Uterus (tissue), 4 donors: ENCODE measurements around the gene LIMS2. TPM values are rescaled to one million over a fixed set of nuclear protein-coding genes. Genes with fewer than 3 reads are reported as not detected.

ENCODE experiments used
- DNase-seq, 2 donors: peaks; one replicate each; pipeline ENCODE4 v3.0.0-alpha.2; 2019 to 2020
- H3K27ac ChIP-seq, 2 donors: fragments of 200-600 bp; sonication (generic); 1 replicate in 1 of 2; 2 replicates in 1 of 2; pipeline ENCODE4 v1.5.1; 2016 to 2018
- H3K27me3 ChIP-seq, 2 donors: fragments of 200-600 bp; sonication (generic); one replicate each; pipeline ENCODE4 v1.5.1; 2018 to 2019; ENCODE audit warnings: control low read depth in 1 of 2
- H3K36me3 ChIP-seq, 2 donors: fragments of 200-600 bp; sonication (generic); one replicate each; pipeline ENCODE4 v1.5.1; 2019; ENCODE audit warnings: control low read depth in 1 of 2
- H3K4me1 ChIP-seq, 2 donors: fragments of 200-600 bp; sonication (generic); one replicate each; pipeline ENCODE4 v1.5.1; 2018 to 2019; ENCODE audit warnings: control low read depth in 1 of 2
- H3K4me3 ChIP-seq, 2 donors: fragments of 200-600 bp; sonication (generic); 1 replicate in 1 of 2; 2 replicates in 1 of 2; pipeline ENCODE4 v1.5.1; 2018 to 2019; ENCODE audit warnings: mild to moderate bottlenecking in 1 of 2
- H3K9me3 ChIP-seq, 2 donors: fragments of 200-600 bp; sonication (generic); one replicate each; pipeline ENCODE4 v1.5.1; 2019; ENCODE audit warnings: control low read depth in 1 of 2
- POLR2A ChIP-seq, 2 donors: fragments of 450-650 bp; IDR thresholded peaks; one replicate each; pipeline ENCODE4 v1.6.1; 2016; ENCODE audit warnings: antibody characterized with exemption in 2 of 2, mild to moderate bottlenecking in 1 of 2, moderate library complexity in 1 of 2
- intact Hi-C: fragments of 100-400 bp; cut with DNase I; formaldehyde crosslinking; loops from one replicate; pipeline ENCODE4 v1.15.1; 2023; ENCODE audit warnings: low total_unique reads
- total RNA-seq, 4 donors: library from RNA; depleted of rRNA in 3 of 4; stranded (reverse); fragments of >200 nt in 3 of 4; gene quantifications; one replicate each; pipeline versions ENCODE4 v1.1.0 to v1.2.4, GENCODE V29; 2014 to 2023
- TF ChIP-seq, protein P1 (sequence below), 4 experiments: fragments of 200-600 bp in 2 of 4; fragments of 450-650 bp in 2 of 4; sonication (generic) in 2 of 4; IDR thresholded peaks; one replicate each; pipeline ENCODE4 v1.5.1; 2016 to 2019; ENCODE audit warnings: antibody characterized with exemption in 4 of 4, mild to moderate bottlenecking in 2 of 4, moderate library complexity in 1 of 4
- donor health status: DM: yes; HTN: yes; CAD: no.

Gene LIMS2
- total RNA-seq, 4 donors from 2014 or later: 15.8 to 298 (median 66.2) TPM

DNA sequence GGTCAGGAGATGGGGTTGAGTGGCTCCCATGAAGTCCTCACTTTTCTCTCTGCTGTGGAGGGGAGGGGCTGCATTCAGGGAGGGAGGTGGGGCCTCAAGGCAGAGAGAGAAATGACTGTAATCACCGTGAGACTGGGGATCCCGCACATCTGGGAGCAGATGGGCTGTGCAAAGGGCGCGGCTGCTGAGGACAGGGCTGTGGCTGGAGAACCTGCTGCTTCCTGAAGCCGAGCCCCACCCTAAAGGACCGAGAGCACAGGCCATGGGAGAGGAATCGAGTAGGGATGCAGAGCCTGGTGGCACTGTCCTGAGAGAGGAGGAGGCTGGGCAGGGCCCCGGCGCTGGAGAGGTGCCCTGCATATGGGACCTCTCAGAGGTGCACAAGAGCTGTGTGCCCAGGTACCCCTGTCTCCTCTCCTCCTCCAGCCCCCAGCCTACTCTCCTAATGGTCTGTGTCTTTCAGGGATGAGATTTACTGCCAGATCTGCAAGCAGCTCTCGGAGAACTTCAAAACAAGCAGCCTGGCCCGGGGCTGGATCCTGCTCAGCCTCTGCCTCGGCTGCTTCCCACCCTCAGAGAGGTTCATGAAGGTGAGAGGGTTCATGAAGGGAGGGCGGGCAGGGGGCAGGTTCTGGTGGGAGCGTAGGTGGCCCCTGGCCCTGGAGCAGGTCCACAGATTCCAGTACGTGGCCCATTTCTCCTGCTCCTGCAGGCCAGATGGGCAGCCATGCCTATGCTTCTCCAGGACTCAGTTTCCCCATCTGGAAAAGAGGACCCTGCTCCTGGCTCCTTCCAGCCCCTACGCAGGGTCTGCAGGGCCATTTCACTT lies 55.2 kb downstream of the LIMS2 start:
- Histone ChIP-seq H3K27me3 (no peaks in the 10 kb centered on the region), H3K4me1 (no peaks in the 10 kb centered on the region), H3K9me3 (no peaks in the 10 kb centered on the region), H3K27ac (no peak overlapping the region), H3K4me3 (no peak overlapping the region), H3K36me3 (no peaks in the 10 kb centered on the region)
- intact Hi-C loops: no loop called here
- peak in 1 of 2 donors; percentile 7 for DNase-seq
- TF ChIP-seq, protein P1, sequence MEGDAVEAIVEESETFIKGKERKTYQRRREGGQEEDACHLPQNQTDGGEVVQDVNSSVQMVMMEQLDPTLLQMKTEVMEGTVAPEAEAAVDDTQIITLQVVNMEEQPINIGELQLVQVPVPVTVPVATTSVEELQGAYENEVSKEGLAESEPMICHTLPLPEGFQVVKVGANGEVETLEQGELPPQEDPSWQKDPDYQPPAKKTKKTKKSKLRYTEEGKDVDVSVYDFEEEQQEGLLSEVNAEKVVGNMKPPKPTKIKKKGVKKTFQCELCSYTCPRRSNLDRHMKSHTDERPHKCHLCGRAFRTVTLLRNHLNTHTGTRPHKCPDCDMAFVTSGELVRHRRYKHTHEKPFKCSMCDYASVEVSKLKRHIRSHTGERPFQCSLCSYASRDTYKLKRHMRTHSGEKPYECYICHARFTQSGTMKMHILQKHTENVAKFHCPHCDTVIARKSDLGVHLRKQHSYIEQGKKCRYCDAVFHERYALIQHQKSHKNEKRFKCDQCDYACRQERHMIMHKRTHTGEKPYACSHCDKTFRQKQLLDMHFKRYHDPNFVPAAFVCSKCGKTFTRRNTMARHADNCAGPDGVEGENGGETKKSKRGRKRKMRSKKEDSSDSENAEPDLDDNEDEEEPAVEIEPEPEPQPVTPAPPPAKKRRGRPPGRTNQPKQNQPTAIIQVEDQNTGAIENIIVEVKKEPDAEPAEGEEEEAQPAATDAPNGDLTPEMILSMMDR (IDR thresholded peaks at IDR 0.05): no peak
- TF ChIP-seq POLR2A (IDR thresholded peaks at IDR 0.05): no peak

DNA sequence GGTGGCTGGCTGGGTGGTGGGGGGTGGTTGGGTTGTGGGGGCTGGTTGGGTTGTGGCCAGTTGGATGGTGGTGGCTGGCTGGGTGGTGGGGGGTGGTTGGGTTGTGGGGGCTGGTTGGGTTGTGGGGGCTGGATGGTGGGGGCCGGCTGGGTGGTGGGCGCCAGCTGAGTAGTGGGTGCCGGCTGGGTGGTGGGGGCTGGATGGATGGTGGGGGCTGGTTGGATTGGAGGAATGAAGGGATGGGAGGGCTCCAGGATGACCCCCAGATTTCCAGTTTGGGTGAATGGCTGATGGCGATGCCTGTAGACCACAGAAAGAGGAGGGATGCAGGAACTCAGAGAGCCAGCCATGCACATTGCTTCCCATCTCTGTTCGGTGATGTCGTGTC lies 56.1 kb downstream of the LIMS2 start:
- no peak for DNase-seq
- Histone ChIP-seq H3K4me1 (no peaks in the 10 kb centered on the region), H3K27me3 (no peaks in the 10 kb centered on the region), H3K36me3 (no peaks in the 10 kb centered on the region), H3K27ac (no peak overlapping the region), H3K4me3 (no peak overlapping the region), H3K9me3 (no peaks in the 10 kb centered on the region)
- intact Hi-C loops: no loop called here
- TF ChIP-seq POLR2A (IDR thresholded peaks at IDR 0.05): no peak
- TF ChIP-seq, protein P1 (IDR thresholded peaks at IDR 0.05): no peak

DNA sequence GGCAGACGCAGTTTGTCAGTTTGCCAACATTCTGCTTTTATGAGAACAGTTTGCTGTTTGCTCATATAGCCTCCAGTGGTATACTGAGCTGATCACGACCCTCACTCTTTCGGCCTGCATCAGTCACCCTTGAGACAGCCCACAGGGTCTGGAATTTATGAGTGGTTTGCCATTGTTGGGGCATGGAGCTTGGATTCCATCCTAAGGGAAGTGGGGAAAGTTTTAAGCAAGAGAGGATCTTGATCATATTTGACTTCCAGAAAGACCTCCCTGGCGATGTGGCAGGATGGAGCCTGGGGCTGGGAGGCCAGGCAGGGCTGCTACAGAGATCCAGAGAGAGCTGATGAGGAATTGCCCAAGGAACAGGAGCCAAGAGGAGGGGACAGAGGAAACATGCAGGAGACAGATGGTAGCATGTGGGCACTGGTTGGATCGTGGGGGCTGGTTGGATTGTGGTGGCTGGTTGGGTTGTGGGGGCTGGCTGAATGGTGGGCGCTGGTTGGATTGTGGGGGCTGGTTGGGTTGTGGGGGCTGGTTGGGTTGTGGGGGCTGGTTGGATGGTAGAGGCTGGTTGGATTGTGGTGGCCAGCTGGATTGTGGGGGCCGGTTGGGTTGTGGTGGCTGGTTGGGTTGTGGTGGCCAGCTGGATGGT lies 56.7 kb downstream of the LIMS2 start:
- no peaks in the 10 kb centered on the region for H3K36me3 ChIP-seq
- no peak for TF ChIP-seq POLR2A (IDR thresholded peaks at IDR 0.05)
- H3K27me3 ChIP-seq: no peaks in the 10 kb centered on the region
- H3K4me3 ChIP-seq: no peak overlapping the region
- no peak overlapping the region for H3K27ac ChIP-seq
- no peaks in the 10 kb centered on the region for H3K4me1 ChIP-seq
- DNase-seq: peak in 1 of 2 donors; percentile 1
- intact Hi-C loops: no loop called here
- H3K9me3 ChIP-seq: no peaks in the 10 kb centered on the region

DNA sequence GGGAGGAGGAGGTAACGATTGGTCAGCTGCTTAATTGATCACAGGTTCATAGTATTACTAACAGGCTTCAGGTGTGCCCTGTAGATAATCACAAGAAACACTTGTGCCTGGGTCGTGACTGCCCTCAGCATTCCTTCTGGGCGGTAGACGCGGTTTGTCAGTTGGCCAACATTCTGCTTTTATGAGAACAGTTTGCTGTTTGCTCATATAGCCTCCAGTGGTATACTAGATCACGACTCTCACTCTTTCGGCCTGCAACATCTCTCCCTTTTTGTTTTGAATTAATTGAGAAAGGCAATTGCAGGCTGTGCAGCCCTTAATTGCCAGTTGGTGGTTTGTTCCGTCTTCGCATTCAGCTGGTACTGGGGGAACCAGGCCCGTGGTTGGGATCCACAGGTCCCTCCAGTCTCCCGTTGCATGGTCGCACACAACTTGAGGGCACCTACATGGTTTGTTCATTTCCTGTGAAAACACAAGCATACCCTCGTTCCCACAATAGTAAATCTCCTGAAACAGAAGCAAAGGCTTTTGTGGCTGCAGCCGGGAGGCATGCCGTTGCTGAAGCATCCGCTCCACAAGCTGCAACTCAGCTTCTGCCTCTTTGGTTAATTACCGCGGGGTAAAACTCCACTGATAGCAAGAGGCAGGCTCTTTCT lies 59.7 kb downstream of the LIMS2 start:
- no peak overlapping the region for H3K27ac ChIP-seq
- intact Hi-C loops: no loop called here
- no peaks in the 10 kb centered on the region for H3K36me3 ChIP-seq
- no peaks in the 10 kb centered on the region for H3K4me1 ChIP-seq
- TF ChIP-seq, protein P1 (IDR thresholded peaks at IDR 0.05): no peak
- TF ChIP-seq POLR2A (IDR thresholded peaks at IDR 0.05): no peak
- no peaks in the 10 kb centered on the region for H3K9me3 ChIP-seq
- H3K27me3 ChIP-seq: no peaks in the 10 kb centered on the region
- peak in 1 of 2 donors; percentile 6 for DNase-seq
- no peak overlapping the region for H3K4me3 ChIP-seq

DNA sequence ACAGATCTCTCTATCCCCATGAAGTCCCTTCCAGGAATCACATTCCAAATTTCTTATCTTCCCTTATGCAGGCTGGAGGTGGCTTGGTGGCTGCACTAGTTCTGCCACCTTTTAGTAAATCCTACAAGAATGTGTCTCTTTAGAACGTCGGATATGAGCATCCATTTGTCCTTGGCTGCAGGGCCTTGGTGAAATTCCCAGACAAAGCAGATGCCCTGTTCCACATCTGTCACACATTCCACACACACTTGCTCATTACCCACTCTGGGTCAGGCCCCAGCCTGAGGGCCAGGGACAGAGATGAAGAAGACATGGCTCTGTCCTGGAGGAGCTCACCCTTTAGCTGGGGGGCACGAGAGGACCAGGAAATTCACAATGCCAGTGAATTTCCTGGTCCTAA lies 60.6 kb downstream of the LIMS2 start:
- no peaks in the 10 kb centered on the region for H3K27me3 ChIP-seq
- H3K27ac ChIP-seq: no peak overlapping the region
- TF ChIP-seq, protein P1 (IDR thresholded peaks at IDR 0.05): no peak
- no peak for TF ChIP-seq POLR2A (IDR thresholded peaks at IDR 0.05)
- no peak for DNase-seq
- H3K4me3 ChIP-seq: no peak overlapping the region
- intact Hi-C loops: no loop called here
- H3K9me3 ChIP-seq: no peaks in the 10 kb centered on the region
- no peaks in the 10 kb centered on the region for H3K36me3 ChIP-seq
- H3K4me1 ChIP-seq: no peaks in the 10 kb centered on the region
